HG03097 (cell line): ENCODE data around the gene PAPSS1.
"Not testable (repeated sequence)": the region's sequence is repeated elsewhere in the genome, so short reads cannot be mapped to it uniquely, and the experiment has no call there.

Source experiments
- ATAC-seq: cut with Tn5 transposase; IDR thresholded peaks from one replicate; pipeline ENCODE4 v1.9.1; 2021; ENCODE audit not compliant: unreplicated experiment, low FRiP score

The PAPSS1 gene

GRCh38 chr4:107729050-107729449, 9.0 kb upstream of the PAPSS1 start:
- ATAC-seq = not testable (repeated sequence)

GRCh38 chr4:107726131-107726925, 6.3 kb upstream of the PAPSS1 start:
- not testable (repeated sequence) for ATAC-seq

- ATAC-seq = no peak
These were observed 5.3 kb upstream of the PAPSS1 start for GRCh38 chr4:107725281-107725859.

GRCh38 chr4:107723331-107723730, 3.3 kb upstream of the PAPSS1 start:
- not testable (repeated sequence) for ATAC-seq

GRCh38 chr4:107721436-107722100, 1.5 kb upstream of the PAPSS1 start:
- no peak for ATAC-seq

- ATAC-seq = peak; percentile 3
These were observed 670 bp downstream of the PAPSS1 start for GRCh38 chr4:107719207-107719921.

- peak; percentile 26 for ATAC-seq
These were observed 1.6 kb downstream of the PAPSS1 start for GRCh38 chr4:107718351-107718965.

- no peak for ATAC-seq
These were observed 5.8 kb downstream of the PAPSS1 start for GRCh38 chr4:107714256-107714655.

- ATAC-seq = no peak
These were observed 7.8 kb downstream of the PAPSS1 start for GRCh38 chr4:107712236-107712635.

GRCh38 chr4:107711831-107712230, 8.2 kb downstream of the PAPSS1 start:
- no peak for ATAC-seq

GRCh38 chr4:107710493-107711459, 9.3 kb downstream of the PAPSS1 start:
- ATAC-seq = no peak

- no peak for ATAC-seq
These were observed 10.1 kb downstream of the PAPSS1 start for GRCh38 chr4:107709916-107710315.

- no peak for ATAC-seq
These were observed 11.8 kb downstream of the PAPSS1 start for GRCh38 chr4:107708225-107708624.

- no peak for ATAC-seq
These were observed 14.1 kb downstream of the PAPSS1 start for GRCh38 chr4:107705742-107706556.

GRCh38 chr4:107701565-107701964, 18.5 kb downstream of the PAPSS1 start:
- ATAC-seq = no peak

GRCh38 chr4:107699466-107700206, 20.4 kb downstream of the PAPSS1 start:
- no peak for ATAC-seq

- not testable (repeated sequence) for ATAC-seq
These were observed 23.8 kb downstream of the PAPSS1 start for GRCh38 chr4:107696187-107696586.

GRCh38 chr4:107693132-107693531, 26.9 kb downstream of the PAPSS1 start:
- ATAC-seq = no peak
